Thymus (tissue), 2 donors: ENCODE results near the gene HYAL2. TPM values are rescaled to one million over a fixed set of nuclear protein-coding genes. Genes with fewer than 3 reads are reported as not detected.

ENCODE experiments used
- polyA plus RNA-seq: library from polyadenylated mRNA; stranded (reverse); fragments of 200-250 nt; gene quantifications from one replicate; pipeline ENCODE4 v1.2.3, GENCODE V29; 2013
- total RNA-seq: library from RNA; stranded (reverse); fragments of 120-200 nt; gene quantifications from one replicate; pipeline ENCODE4 v1.2.4, GENCODE V29; 2013
- donor health status: healthy.

The HYAL2 gene
- total and polyA plus RNA-seq, 2 donors: 15.2 to 32.7 TPM

Other genes starting within 250 kb of the HYAL2 start
- gene RBM5, start 233.8 kb downstream of the HYAL2 start, total RNA-seq: 142 TPM
- 219 TPM for gene RBM5, start 233.8 kb downstream of the HYAL2 start, polyA plus RNA-seq
- gene SEMA3F, start 167.4 kb downstream of the HYAL2 start, total RNA-seq: 4.4 TPM
- gene SEMA3F, start 167.4 kb downstream of the HYAL2 start, polyA plus RNA-seq: 19.7 TPM
- gene GNAT1, start 131.1 kb downstream of the HYAL2 start, total RNA-seq: 0.05 TPM
- gene GNAT1, start 131.1 kb downstream of the HYAL2 start, polyA plus RNA-seq: 0.05 TPM
- 0.05 TPM for gene SLC38A3, start 117.5 kb downstream of the HYAL2 start, total RNA-seq
- 0.18 TPM for gene SLC38A3, start 117.5 kb downstream of the HYAL2 start, polyA plus RNA-seq
- gene GNAI2, start 86.5 kb downstream of the HYAL2 start, total RNA-seq: 177 TPM
- 187 TPM for gene GNAI2, start 86.5 kb downstream of the HYAL2 start, polyA plus RNA-seq
- gene SEMA3B, start 53.6 kb downstream of the HYAL2 start, total RNA-seq: 0.66 TPM
- gene SEMA3B, start 53.6 kb downstream of the HYAL2 start, polyA plus RNA-seq: 4.8 TPM
- not detected for gene LSMEM2, start 43.7 kb downstream of the HYAL2 start, total RNA-seq
- 0.11 TPM for gene LSMEM2, start 43.7 kb downstream of the HYAL2 start, polyA plus RNA-seq
- gene IFRD2, start 30.3 kb downstream of the HYAL2 start, total RNA-seq: 31.0 TPM
- gene IFRD2, start 30.3 kb downstream of the HYAL2 start, polyA plus RNA-seq: 52.3 TPM
- 2.5 TPM for gene HYAL3, start 23.3 kb downstream of the HYAL2 start, total RNA-seq
- gene HYAL3, start 23.3 kb downstream of the HYAL2 start, polyA plus RNA-seq: 2.5 TPM
- gene NAA80, start 23.3 kb downstream of the HYAL2 start, total RNA-seq: 6.4 TPM
- gene NAA80, start 23.3 kb downstream of the HYAL2 start, polyA plus RNA-seq: 23.7 TPM
- 0.09 TPM for gene HYAL1, start 19.2 kb downstream of the HYAL2 start, total RNA-seq
- 1.8 TPM for gene HYAL1, start 19.2 kb downstream of the HYAL2 start, polyA plus RNA-seq
- 23.6 TPM for gene TUSC2, start 5.5 kb upstream of the HYAL2 start, total RNA-seq
- gene TUSC2, start 5.5 kb upstream of the HYAL2 start, polyA plus RNA-seq: 27.5 TPM
- 17.6 TPM for gene RASSF1, start 18.1 kb upstream of the HYAL2 start, total RNA-seq
- gene RASSF1, start 18.1 kb upstream of the HYAL2 start, polyA plus RNA-seq: 40.3 TPM
- gene ZMYND10, start 23.0 kb upstream of the HYAL2 start, total RNA-seq: 0.66 TPM
- 5.5 TPM for gene ZMYND10, start 23.0 kb upstream of the HYAL2 start, polyA plus RNA-seq
- gene NPRL2, start 28.0 kb upstream of the HYAL2 start, total RNA-seq: 30.9 TPM
- 24.5 TPM for gene NPRL2, start 28.0 kb upstream of the HYAL2 start, polyA plus RNA-seq
- 20.4 TPM for gene CYB561D2, start 28.1 kb upstream of the HYAL2 start, total RNA-seq
- gene CYB561D2, start 28.1 kb upstream of the HYAL2 start, polyA plus RNA-seq: 28.5 TPM
- 17.3 TPM for gene TMEM115, start 36.8 kb upstream of the HYAL2 start, total RNA-seq
- 21.9 TPM for gene TMEM115, start 36.8 kb upstream of the HYAL2 start, polyA plus RNA-seq
- gene CACNA2D2, start 180.9 kb upstream of the HYAL2 start, total RNA-seq: 0.57 TPM
- 1.5 TPM for gene CACNA2D2, start 180.9 kb upstream of the HYAL2 start, polyA plus RNA-seq
- gene C3orf18, start 245.0 kb upstream of the HYAL2 start, total RNA-seq: 4.5 TPM
- 4.3 TPM for gene C3orf18, start 245.0 kb upstream of the HYAL2 start, polyA plus RNA-seq
- 20.7 TPM for gene HEMK1, start 246.8 kb upstream of the HYAL2 start, total RNA-seq
- gene HEMK1, start 246.8 kb upstream of the HYAL2 start, polyA plus RNA-seq: 43.4 TPM